ENCODE measurements around the gene ACAP2.

GRCh38 chr3:195407531-195408409 is 35.0 kb downstream of the ACAP2 start:
- TF ChIP-seq ZFP36 (IDR thresholded peaks at IDR 0.05; ENCODE audit: borderline replicate concordance, partially characterized antibody): no peak
- no peak for TF ChIP-seq BHLHE40 (IDR thresholded peaks at IDR 0.05; ENCODE audit: low read depth, low read length)
- TF ChIP-seq E2F6 (IDR thresholded peaks at IDR 0.05; ENCODE audit: borderline replicate concordance, low read depth): no peak
- no peak for TF ChIP-seq RAD21 (conservative IDR thresholded peaks at IDR 0.05 in 1 of 2, IDR thresholded peaks at IDR 0.05 in 1 of 2)

Data from A549 (cell line).